A549 (cell line): ENCODE results near the gene PDE4D. TPM values are rescaled to one million over a fixed set of nuclear protein-coding genes. Genes with fewer than 3 reads are reported as not detected.

ENCODE experiments used
- CHD2 ChIP-seq: fragments of 150-350 bp; IDR thresholded peaks from 2 replicates; pipeline ENCODE4 v1.6.1; 2014; ENCODE audit warnings: low read length; ENCODE audit not compliant: partially characterized antibody
- CHD4 ChIP-seq: fragments of 200-600 bp; sonication (generic); IDR thresholded peaks from 2 replicates; pipeline ENCODE4 v1.6.1; 2016; ENCODE audit warnings: antibody characterized with exemption, mild to moderate bottlenecking, borderline replicate concordance
- EHMT2 ChIP-seq: fragments of 200-600 bp; sonication (generic); IDR thresholded peaks from 2 replicates; pipeline ENCODE4 v1.6.1; 2016; ENCODE audit warnings: antibody characterized with exemption, low read depth, mild to moderate bottlenecking, moderate library complexity
- EP300 ChIP-seq, 2 experiments: fragments of >200 bp; sonication (Bioruptor Twin); formaldehyde crosslinking; IDR thresholded peaks; 2 replicates in 1 of 2; 3 replicates in 1 of 2; pipeline ENCODE4 v1.6.1; 2016 to 2017
- FOSB ChIP-seq: fragments of 250-450 bp; sonication (Bioruptor Pico); IDR thresholded peaks from 2 replicates; pipeline ENCODE4 v1.5.0; 2020; ENCODE audit warnings: mild to moderate bottlenecking, moderate library complexity
- FOSL2 ChIP-seq, 2 experiments: fragments of 450-650 bp in 1 of 2; fragments of >200 bp in 1 of 2; sonication (Bioruptor Twin) in 1 of 2; formaldehyde crosslinking; IDR thresholded peaks; 2 replicates each; pipeline versions ENCODE4 v1.5.0 to v1.6.1; 2016 to 2020; ENCODE audit warnings: mild to moderate bottlenecking in 1 of 2, moderate library complexity in 1 of 2
- FOXS1 ChIP-seq: fragments of 250-450 bp; sonication (Bioruptor Pico); IDR thresholded peaks from 2 replicates; pipeline ENCODE4 v1.5.0; 2020; ENCODE audit warnings: mild to moderate bottlenecking, moderate library complexity
- HDAC2 ChIP-seq: fragments of 200-600 bp; sonication (generic); IDR thresholded peaks from 2 replicates; pipeline ENCODE4 v1.6.1; 2016
- HOXA7 ChIP-seq: fragments of 250-450 bp; sonication (Bioruptor Pico); IDR thresholded peaks from 2 replicates; pipeline ENCODE4 v1.5.0; 2020; ENCODE audit warnings: mild to moderate bottlenecking, moderate library complexity
- JUNB ChIP-seq: fragments of >200 bp; sonication (Bioruptor Twin); formaldehyde crosslinking; IDR thresholded peaks from 2 replicates; pipeline ENCODE4 v1.6.1; 2016
- MAZ ChIP-seq: fragments of 150-350 bp; IDR thresholded peaks from 2 replicates; pipeline ENCODE4 v1.6.1; 2014; ENCODE audit warnings: antibody characterized with exemption, low read depth, low read length, borderline replicate concordance
- MYC ChIP-seq: IDR thresholded peaks from 2 replicates; pipeline ENCODE4 v1.6.1; 2012; ENCODE audit warnings: mild to moderate bottlenecking, inconsistent platforms, low read length, improper control_type of control experiment, borderline replicate concordance
- PHF8 ChIP-seq: fragments of 200-600 bp; sonication (generic); IDR thresholded peaks from 2 replicates; pipeline ENCODE4 v1.6.1; 2016; ENCODE audit warnings: low read depth, mild to moderate bottlenecking, antibody characterized with exemption, moderate library complexity, borderline replicate concordance
- RCOR1 ChIP-seq: fragments of 150-350 bp; IDR thresholded peaks from 2 replicates; pipeline ENCODE4 v1.6.1; 2014; ENCODE audit warnings: antibody characterized with exemption, low read length, low read depth
- SREBF2 ChIP-seq: fragments of 450-650 bp; IDR thresholded peaks from 2 replicates; pipeline ENCODE4 v1.6.1; 2014; ENCODE audit warnings: mild to moderate bottlenecking, moderate library complexity
- TP53 ChIP-seq: fragments of 250-450 bp; sonication (Bioruptor Pico); IDR thresholded peaks from 2 replicates; pipeline ENCODE4 v1.5.0; 2021; ENCODE audit warnings: mild to moderate bottlenecking, moderate library complexity
- polyA plus RNA-seq, 4 experiments: library from polyadenylated mRNA; depleted of rRNA in 3 of 4; stranded (reverse); fragments of >200 nt; fragmentation: RNase III in 1 of 4; extraction: RNeasy Plus Mini Kit Qiagen cat#74134 plus additional on column Dnase treatment in 1 of 4; gene quantifications; 2 replicates in 3 of 4; 3 replicates in 1 of 4; pipeline ENCODE4 v1.2.3, GENCODE V29; 2011 to 2017
- TF ChIP-seq, protein P1 (sequence below): fragments of 450-650 bp; IDR thresholded peaks from 2 replicates; pipeline ENCODE4 v1.6.1; 2014; ENCODE audit warnings: antibody characterized with exemption
- TF ChIP-seq, protein P2 (sequence below): fragments of 150-350 bp; IDR thresholded peaks from 2 replicates; pipeline ENCODE4 v1.6.1; 2014; ENCODE audit warnings: low read depth, mild to moderate bottlenecking, low read length
- TF ChIP-seq, protein P3 (sequence below): fragments of 200-600 bp; sonication (generic); IDR thresholded peaks from 2 replicates; pipeline ENCODE4 v1.6.1; 2016; ENCODE audit warnings: antibody characterized with exemption, mild to moderate bottlenecking, moderate library complexity
- TF ChIP-seq, protein P4 (sequence below): IDR thresholded peaks from 2 replicates; pipeline ENCODE4 v1.6.1; 2012
- TF ChIP-seq, protein P5 (sequence below): fragments of >200 bp; sonication (Bioruptor Twin); formaldehyde crosslinking; IDR thresholded peaks from 3 replicates; pipeline ENCODE4 v1.6.1; 2016

Gene PDE4D
- polyA plus RNA-seq, 2 of the 4 experiments (the other 2 are of a cell fraction), result 74.0 to 213 TPM

DNA sequence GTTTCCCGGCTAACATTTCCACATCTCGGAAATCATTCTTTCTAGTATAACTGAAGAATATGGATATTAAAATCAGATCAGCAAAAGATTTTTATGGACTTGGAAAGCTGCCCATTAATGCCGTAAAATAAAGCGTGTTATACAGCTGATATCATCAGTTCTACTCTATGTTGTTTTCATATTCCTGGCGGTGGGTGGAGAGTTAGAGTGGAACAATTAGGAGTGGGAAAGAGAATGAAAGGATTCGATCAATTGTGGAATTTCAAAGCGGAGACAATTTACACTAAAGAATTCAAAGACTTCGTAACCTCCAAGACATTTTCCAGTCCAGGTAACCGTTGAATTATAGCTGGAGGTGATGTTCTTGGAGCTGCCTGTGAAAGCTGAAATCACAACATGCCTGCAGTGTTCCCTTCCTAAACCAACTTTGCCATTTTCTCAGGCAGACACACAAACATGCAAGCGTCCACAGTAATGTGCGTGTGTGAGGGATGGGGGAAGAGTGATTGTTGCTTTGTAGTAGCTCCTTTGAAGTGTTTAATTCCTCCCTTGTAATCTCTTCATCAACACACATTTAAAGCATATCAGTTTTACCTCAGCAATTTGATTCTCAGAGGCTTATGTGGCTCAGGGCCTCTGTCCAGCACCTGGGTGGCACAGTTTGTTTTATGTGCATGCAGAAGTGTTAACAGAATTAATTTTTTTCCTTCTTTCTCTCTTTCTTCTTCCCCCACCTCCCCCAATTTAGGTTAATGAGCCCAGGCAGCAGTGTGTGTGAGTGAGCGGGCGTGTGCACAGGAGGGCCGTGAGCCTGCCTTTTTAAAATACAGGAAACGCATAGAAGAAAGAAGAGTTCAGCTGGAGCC lies 766.6 kb downstream of the PDE4D start (continued):
- TF ChIP-seq MAZ, result no peak
- TF ChIP-seq JUNB, result no peak
- no peak for TF ChIP-seq MYC
- TF ChIP-seq EP300 (IDR thresholded peaks at IDR 0.05), result no peak
- no peak for TF ChIP-seq CHD2
- no peak for TF ChIP-seq SREBF2
- no peak for TF ChIP-seq TP53 (CRISPR knock-in tag)
- no peak for TF ChIP-seq RCOR1
- TF ChIP-seq, protein P1, sequence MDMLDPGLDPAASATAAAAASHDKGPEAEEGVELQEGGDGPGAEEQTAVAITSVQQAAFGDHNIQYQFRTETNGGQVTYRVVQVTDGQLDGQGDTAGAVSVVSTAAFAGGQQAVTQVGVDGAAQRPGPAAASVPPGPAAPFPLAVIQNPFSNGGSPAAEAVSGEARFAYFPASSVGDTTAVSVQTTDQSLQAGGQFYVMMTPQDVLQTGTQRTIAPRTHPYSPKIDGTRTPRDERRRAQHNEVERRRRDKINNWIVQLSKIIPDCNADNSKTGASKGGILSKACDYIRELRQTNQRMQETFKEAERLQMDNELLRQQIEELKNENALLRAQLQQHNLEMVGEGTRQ, result no peak
- TF ChIP-seq, protein P2, sequence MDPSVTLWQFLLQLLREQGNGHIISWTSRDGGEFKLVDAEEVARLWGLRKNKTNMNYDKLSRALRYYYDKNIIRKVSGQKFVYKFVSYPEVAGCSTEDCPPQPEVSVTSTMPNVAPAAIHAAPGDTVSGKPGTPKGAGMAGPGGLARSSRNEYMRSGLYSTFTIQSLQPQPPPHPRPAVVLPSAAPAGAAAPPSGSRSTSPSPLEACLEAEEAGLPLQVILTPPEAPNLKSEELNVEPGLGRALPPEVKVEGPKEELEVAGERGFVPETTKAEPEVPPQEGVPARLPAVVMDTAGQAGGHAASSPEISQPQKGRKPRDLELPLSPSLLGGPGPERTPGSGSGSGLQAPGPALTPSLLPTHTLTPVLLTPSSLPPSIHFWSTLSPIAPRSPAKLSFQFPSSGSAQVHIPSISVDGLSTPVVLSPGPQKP, result no peak
- TF ChIP-seq, protein P3, sequence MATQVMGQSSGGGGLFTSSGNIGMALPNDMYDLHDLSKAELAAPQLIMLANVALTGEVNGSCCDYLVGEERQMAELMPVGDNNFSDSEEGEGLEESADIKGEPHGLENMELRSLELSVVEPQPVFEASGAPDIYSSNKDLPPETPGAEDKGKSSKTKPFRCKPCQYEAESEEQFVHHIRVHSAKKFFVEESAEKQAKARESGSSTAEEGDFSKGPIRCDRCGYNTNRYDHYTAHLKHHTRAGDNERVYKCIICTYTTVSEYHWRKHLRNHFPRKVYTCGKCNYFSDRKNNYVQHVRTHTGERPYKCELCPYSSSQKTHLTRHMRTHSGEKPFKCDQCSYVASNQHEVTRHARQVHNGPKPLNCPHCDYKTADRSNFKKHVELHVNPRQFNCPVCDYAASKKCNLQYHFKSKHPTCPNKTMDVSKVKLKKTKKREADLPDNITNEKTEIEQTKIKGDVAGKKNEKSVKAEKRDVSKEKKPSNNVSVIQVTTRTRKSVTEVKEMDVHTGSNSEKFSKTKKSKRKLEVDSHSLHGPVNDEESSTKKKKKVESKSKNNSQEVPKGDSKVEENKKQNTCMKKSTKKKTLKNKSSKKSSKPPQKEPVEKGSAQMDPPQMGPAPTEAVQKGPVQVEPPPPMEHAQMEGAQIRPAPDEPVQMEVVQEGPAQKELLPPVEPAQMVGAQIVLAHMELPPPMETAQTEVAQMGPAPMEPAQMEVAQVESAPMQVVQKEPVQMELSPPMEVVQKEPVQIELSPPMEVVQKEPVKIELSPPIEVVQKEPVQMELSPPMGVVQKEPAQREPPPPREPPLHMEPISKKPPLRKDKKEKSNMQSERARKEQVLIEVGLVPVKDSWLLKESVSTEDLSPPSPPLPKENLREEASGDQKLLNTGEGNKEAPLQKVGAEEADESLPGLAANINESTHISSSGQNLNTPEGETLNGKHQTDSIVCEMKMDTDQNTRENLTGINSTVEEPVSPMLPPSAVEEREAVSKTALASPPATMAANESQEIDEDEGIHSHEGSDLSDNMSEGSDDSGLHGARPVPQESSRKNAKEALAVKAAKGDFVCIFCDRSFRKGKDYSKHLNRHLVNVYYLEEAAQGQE, result no peak; the same call in 1 of the 2 replicates
- TF ChIP-seq HDAC2, result no peak
- TF ChIP-seq FOSL2 (IDR thresholded peaks at IDR 0.05), result no peak
- TF ChIP-seq FOSL2 (CRISPR knock-in tag; IDR thresholded peaks at IDR 0.05), result no peak
- TF ChIP-seq FOSB (CRISPR knock-in tag), result peak; percentile 92
- TF ChIP-seq FOXS1 (CRISPR knock-in tag), result peak; percentile 74
- TF ChIP-seq EHMT2, result no peak
- TF ChIP-seq PHF8, result no peak
- TF ChIP-seq, protein P4, sequence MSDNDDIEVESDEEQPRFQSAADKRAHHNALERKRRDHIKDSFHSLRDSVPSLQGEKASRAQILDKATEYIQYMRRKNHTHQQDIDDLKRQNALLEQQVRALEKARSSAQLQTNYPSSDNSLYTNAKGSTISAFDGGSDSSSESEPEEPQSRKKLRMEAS, result no peak; the same call in 1 of the 2 replicates
- TF ChIP-seq, protein P5, sequence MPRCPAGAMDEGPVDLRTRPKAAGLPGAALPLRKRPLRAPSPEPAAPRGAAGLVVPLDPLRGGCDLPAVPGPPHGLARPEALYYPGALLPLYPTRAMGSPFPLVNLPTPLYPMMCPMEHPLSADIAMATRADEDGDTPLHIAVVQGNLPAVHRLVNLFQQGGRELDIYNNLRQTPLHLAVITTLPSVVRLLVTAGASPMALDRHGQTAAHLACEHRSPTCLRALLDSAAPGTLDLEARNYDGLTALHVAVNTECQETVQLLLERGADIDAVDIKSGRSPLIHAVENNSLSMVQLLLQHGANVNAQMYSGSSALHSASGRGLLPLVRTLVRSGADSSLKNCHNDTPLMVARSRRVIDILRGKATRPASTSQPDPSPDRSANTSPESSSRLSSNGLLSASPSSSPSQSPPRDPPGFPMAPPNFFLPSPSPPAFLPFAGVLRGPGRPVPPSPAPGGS, result no peak
- peak; percentile 76; the same call in 1 of the 2 replicates for TF ChIP-seq HOXA7
- TF ChIP-seq CHD4, result no peak
